Loucy (cell line): ENCODE data around the gene ATP13A3.
A peak's percentile ranks its signal among the peaks of the same experiment; 100 is the strongest.

Experiments used
- H2AFZ ChIP-seq: fragments of 200-600 bp; sonication (generic); 2 replicates; pipeline ENCODE4 v1.6.0; 2016; ENCODE audit warnings: antibody characterized with exemption, mild to moderate bottlenecking, low read length, moderate library complexity
- H3F3A ChIP-seq: fragments of 200-600 bp; 2 replicates; pipeline ENCODE4 v1.6.0; 2016; ENCODE audit warnings: antibody characterized with exemption, low read depth, mild to moderate bottlenecking
- H3K27me3 ChIP-seq: fragments of 200-600 bp; sonication (generic); 2 replicates; pipeline ENCODE4 v1.6.1; 2014; ENCODE audit warnings: low read length, mild to moderate bottlenecking; ENCODE audit not compliant: insufficient read depth, poor library complexity, severe bottlenecking
- H3K36me3 ChIP-seq: fragments of 200-600 bp; sonication (generic); 2 replicates; pipeline ENCODE4 v1.6.1; 2016; ENCODE audit warnings: low read length; ENCODE audit not compliant: insufficient read depth
- H3K4me1 ChIP-seq: fragments of 200-600 bp; sonication (generic); 2 replicates; pipeline ENCODE4 v1.5.1; 2014; ENCODE audit warnings: low read length, mild to moderate bottlenecking; ENCODE audit not compliant: insufficient read depth, poor library complexity, severe bottlenecking
- H3K4me2 ChIP-seq: fragments of 200-600 bp; sonication (generic); 2 replicates; pipeline ENCODE4 v1.6.0; 2014; ENCODE audit warnings: antibody characterized with exemption, low read length, low read depth, mild to moderate bottlenecking; ENCODE audit not compliant: poor library complexity, severe bottlenecking
- H3K4me3 ChIP-seq: fragments of 200-600 bp; sonication (generic); 2 replicates; pipeline ENCODE4 v1.5.1; 2014; ENCODE audit warnings: low read length, mild to moderate bottlenecking, mixed read lengths; ENCODE audit not compliant: poor library complexity, severe bottlenecking
- H3K79me2 ChIP-seq: fragments of 200-600 bp; sonication (generic); 2 replicates; pipeline ENCODE4 v1.6.1; 2014; ENCODE audit warnings: low read length; ENCODE audit not compliant: insufficient read depth
- H3K9ac ChIP-seq: fragments of 200-600 bp; sonication (generic); 2 replicates; pipeline ENCODE4 v1.6.0; 2014; ENCODE audit warnings: mild to moderate bottlenecking, low read depth, low read length, moderate library complexity; ENCODE audit not compliant: poor library complexity, severe bottlenecking
- H3K9me2 ChIP-seq: fragments of 200-600 bp; sonication (generic); replicated peaks from 2 replicates; pipeline ENCODE4 v1.6.1; 2016; ENCODE audit warnings: low read depth, low read length, mixed read lengths
- H3K9me3 ChIP-seq: fragments of 200-600 bp; sonication (generic); 2 replicates; pipeline ENCODE4 v1.6.1; 2014; ENCODE audit warnings: mild to moderate bottlenecking, antibody characterized with exemption, low read length, low read depth; ENCODE audit not compliant: insufficient read depth
- H4K20me1 ChIP-seq: fragments of 200-600 bp; sonication (generic); 2 replicates; pipeline ENCODE4 v1.6.0; 2014; ENCODE audit warnings: antibody characterized with exemption, low read length, mild to moderate bottlenecking; ENCODE audit not compliant: insufficient read depth, poor library complexity, severe bottlenecking
- CTCF ChIP-seq: fragments of 200-600 bp; sonication (generic); conservative IDR thresholded peaks from 2 replicates; pipeline ENCODE4 v1.5.1; 2014; ENCODE audit warnings: mild to moderate bottlenecking, antibody characterized with exemption, low read length
- EZH2phosphoT487 ChIP-seq: fragments of 200-600 bp; IDR thresholded peaks from 2 replicates; pipeline ENCODE4 v1.6.1; 2018; ENCODE audit warnings: antibody characterized with exemption, mild to moderate bottlenecking, moderate library complexity, borderline replicate concordance

ATP13A3 gene

GRCh38 chr3:194517333-194517732 lies 30.5 kb upstream of the ATP13A3 start:
- Histone ChIP-seq H3K4me2 (no peak overlapping the region), H3K9me3 (no peaks in the 10 kb centered on the region), H3K36me3 (no peaks in the 10 kb centered on the region), H3K27me3 (no peaks in the 10 kb centered on the region), H3K9me2 (no peaks in the 10 kb centered on the region), H3K4me1 (no peaks in the 10 kb centered on the region), H3K9ac (no peak overlapping the region), H3F3A (no peaks in the 10 kb centered on the region), H3K4me3 (no peak overlapping the region), H3K79me2 (no peaks in the 10 kb centered on the region), H4K20me1 (no peaks in the 10 kb centered on the region), H2AFZ (no peak overlapping the region)
- TF ChIP-seq EZH2phosphoT487 (no peak), CTCF (no peak)

DNA sequence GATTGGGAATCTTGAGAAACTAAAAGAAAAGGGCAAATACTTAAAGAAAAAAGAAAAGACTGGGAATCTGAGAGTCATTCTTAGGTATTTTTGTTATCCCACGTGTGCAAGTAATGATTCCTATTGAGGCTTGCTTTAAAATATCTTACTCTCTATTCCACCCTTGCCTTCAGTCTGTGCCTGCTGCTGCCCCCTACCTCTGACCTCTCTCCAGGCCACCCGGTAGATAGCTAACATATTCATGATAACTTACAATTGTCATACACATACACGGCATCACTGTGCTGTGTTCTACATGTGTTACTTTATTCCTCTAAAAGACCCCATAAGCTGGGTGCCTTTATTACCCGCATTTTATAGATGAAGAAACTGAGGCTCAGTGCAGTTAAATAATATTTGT lies 27.8 kb upstream of the ATP13A3 start:
- TF ChIP-seq EZH2phosphoT487 (no peak), CTCF (peak; percentile 48)
- Histone ChIP-seq H3F3A (no peaks in the 10 kb centered on the region), H3K4me1 (no peaks in the 10 kb centered on the region), H3K4me3 (no peak overlapping the region), H4K20me1 (no peaks in the 10 kb centered on the region), H3K27me3 (no peaks in the 10 kb centered on the region), H3K9ac (no peak overlapping the region), H3K4me2 (no peak overlapping the region), H3K79me2 (no peaks in the 10 kb centered on the region), H3K9me2 (no peaks in the 10 kb centered on the region), H3K9me3 (no peaks in the 10 kb centered on the region), H3K36me3 (no peaks in the 10 kb centered on the region), H2AFZ (no peak overlapping the region)

DNA sequence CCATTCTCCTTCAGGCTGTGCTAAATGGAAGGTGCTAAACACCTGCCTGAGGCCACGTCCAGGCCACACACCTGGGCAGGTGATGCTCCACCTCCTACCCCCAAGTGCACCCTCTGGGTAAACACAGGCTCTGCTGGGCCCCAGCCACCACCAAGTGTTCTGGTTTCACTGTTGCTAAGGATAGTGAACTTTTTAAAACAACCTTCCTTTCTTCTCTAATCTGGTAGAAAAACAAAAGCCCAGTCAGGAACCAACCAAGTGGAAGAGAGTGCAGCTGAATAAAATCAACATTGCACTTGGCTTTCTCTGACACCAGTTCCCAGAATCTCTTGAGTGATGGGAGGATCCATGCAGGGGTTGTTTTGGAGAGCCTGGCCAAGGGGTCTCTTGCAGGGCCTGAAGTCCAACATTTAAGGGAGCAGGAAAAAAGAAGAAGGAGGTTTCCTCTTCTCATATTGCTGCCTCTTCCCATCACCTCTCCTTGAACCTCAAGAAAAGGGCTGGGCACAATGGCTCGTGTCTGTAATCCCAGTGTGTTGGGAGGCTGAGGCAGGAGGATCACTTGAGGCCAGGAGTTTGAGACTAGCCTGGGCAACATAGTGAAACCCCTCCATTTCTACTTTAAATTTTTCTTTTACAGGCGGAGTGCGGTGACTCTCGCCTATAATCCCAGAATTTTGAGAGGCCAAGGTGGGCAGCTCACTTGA lies 26.2 kb upstream of the ATP13A3 start:
- TF ChIP-seq CTCF: no peak
- TF ChIP-seq EZH2phosphoT487: no peak
- H3K4me1 ChIP-seq: no peaks in the 10 kb centered on the region
- H2AFZ ChIP-seq: no peak overlapping the region
- no peaks in the 10 kb centered on the region for H3K36me3 ChIP-seq
- no peaks in the 10 kb centered on the region for H3K79me2 ChIP-seq
- no peaks in the 10 kb centered on the region for H3K27me3 ChIP-seq
- no peaks in the 10 kb centered on the region for H3K9me2 ChIP-seq
- H3K4me2 ChIP-seq: no peak overlapping the region
- no peak overlapping the region for H3K9ac ChIP-seq
- no peaks in the 10 kb centered on the region for H4K20me1 ChIP-seq
- no peak overlapping the region for H3K4me3 ChIP-seq
- H3K9me3 ChIP-seq: no peaks in the 10 kb centered on the region
- H3F3A ChIP-seq: no peaks in the 10 kb centered on the region
